HepG2 (cell line): ENCODE results near the gene RAPGEF2.

Source experiments
- HNRNPLL ChIP-seq: fragments of 200-400 bp; formaldehyde crosslinking; IDR thresholded peaks from 2 replicates; pipeline ENCODE4 v1.6.1; 2017; ENCODE audit warnings: mild to moderate bottlenecking, low read depth, low read length; ENCODE audit not compliant: poor library complexity, severe bottlenecking
- SRSF9 ChIP-seq: fragments of 200-400 bp; formaldehyde crosslinking; IDR thresholded peaks from 2 replicates; pipeline ENCODE4 v1.6.1; 2018; ENCODE audit warnings: borderline replicate concordance, mild to moderate bottlenecking, low read depth, low read length; ENCODE audit not compliant: insufficient read depth, poor library complexity, severe bottlenecking
- TARDBP ChIP-seq: sonication (generic); formaldehyde crosslinking; IDR thresholded peaks from 2 replicates; pipeline ENCODE4 v1.8.0; 2022; ENCODE audit warnings: mild to moderate bottlenecking, missing genetic modification reagents
- ZBTB7B ChIP-seq: sonication (generic); formaldehyde crosslinking; IDR thresholded peaks from 2 replicates; pipeline ENCODE4 v1.4.0; 2020; ENCODE audit warnings: missing genetic modification reagents
- ZNF274 ChIP-seq: sonication (generic); formaldehyde crosslinking; IDR thresholded peaks from 2 replicates; pipeline ENCODE4 v1.5.1; 2020; ENCODE audit warnings: mild to moderate bottlenecking, missing genetic modification reagents
- ZNF331 ChIP-seq: sonication (generic); formaldehyde crosslinking; IDR thresholded peaks from 2 replicates; pipeline ENCODE4 v1.4.0; 2020; ENCODE audit warnings: missing genetic modification reagents
- ZNF644 ChIP-seq: IDR thresholded peaks from 2 replicates; pipeline ENCODE4 v1.6.1; 2016; ENCODE audit warnings: low read depth
- ZNF768 ChIP-seq: sonication (generic); formaldehyde crosslinking; IDR thresholded peaks from 2 replicates; pipeline ENCODE4 v1.4.0; 2020; ENCODE audit warnings: missing genetic modification reagents
- ZSCAN29 ChIP-seq: sonication (generic); formaldehyde crosslinking; conservative IDR thresholded peaks from 2 replicates; pipeline ENCODE4 v1.4.0; 2020; ENCODE audit warnings: mild to moderate bottlenecking, missing genetic modification reagents
- TF ChIP-seq, protein P1 (sequence below): sonication (generic); formaldehyde crosslinking; IDR thresholded peaks from 2 replicates; pipeline ENCODE4 v1.5.0; 2020; ENCODE audit warnings: mild to moderate bottlenecking, missing genetic modification reagents, moderate library complexity
- TF ChIP-seq, protein P2 (sequence below): sonication (generic); formaldehyde crosslinking; IDR thresholded peaks from 2 replicates; pipeline ENCODE4 v1.8.0; 2022; ENCODE audit warnings: missing genetic modification reagents, mild to moderate bottlenecking, borderline replicate concordance
- TF ChIP-seq, protein P3 (sequence below): IDR thresholded peaks from 2 replicates; pipeline ENCODE4 v1.6.1; 2016; ENCODE audit warnings: missing compliant biosample characterization, missing genetic modification reagents, borderline replicate concordance

DNA sequence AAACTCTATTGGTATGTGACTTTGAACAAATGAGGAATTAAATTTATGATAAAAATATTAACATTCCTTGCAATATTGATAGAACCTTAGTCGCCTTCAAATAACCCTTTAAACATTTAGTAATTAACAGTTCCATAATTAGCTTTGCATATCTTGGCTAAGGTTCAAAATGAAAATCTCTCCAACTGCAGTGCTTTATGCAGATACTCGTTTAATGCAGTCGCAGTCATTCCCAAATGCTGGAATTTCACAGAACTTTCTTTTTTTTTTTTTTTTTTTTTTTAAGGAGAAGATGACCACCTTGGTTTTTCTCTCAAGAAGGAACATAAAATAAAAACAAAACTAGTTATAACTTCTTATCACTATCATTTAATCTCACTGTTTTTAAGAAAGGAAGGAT lies 5.2 kb downstream of the RAPGEF2 start:
- TF ChIP-seq TARDBP (CRISPR knock-in tag) = no peak
- TF ChIP-seq, protein P1, sequence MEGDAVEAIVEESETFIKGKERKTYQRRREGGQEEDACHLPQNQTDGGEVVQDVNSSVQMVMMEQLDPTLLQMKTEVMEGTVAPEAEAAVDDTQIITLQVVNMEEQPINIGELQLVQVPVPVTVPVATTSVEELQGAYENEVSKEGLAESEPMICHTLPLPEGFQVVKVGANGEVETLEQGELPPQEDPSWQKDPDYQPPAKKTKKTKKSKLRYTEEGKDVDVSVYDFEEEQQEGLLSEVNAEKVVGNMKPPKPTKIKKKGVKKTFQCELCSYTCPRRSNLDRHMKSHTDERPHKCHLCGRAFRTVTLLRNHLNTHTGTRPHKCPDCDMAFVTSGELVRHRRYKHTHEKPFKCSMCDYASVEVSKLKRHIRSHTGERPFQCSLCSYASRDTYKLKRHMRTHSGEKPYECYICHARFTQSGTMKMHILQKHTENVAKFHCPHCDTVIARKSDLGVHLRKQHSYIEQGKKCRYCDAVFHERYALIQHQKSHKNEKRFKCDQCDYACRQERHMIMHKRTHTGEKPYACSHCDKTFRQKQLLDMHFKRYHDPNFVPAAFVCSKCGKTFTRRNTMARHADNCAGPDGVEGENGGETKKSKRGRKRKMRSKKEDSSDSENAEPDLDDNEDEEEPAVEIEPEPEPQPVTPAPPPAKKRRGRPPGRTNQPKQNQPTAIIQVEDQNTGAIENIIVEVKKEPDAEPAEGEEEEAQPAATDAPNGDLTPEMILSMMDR (CRISPR knock-in tag) = no peak
- TF ChIP-seq, protein P2, sequence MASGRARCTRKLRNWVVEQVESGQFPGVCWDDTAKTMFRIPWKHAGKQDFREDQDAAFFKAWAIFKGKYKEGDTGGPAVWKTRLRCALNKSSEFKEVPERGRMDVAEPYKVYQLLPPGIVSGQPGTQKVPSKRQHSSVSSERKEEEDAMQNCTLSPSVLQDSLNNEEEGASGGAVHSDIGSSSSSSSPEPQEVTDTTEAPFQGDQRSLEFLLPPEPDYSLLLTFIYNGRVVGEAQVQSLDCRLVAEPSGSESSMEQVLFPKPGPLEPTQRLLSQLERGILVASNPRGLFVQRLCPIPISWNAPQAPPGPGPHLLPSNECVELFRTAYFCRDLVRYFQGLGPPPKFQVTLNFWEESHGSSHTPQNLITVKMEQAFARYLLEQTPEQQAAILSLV (CRISPR knock-in tag) = no peak
- no peak for TF ChIP-seq ZNF331 (CRISPR knock-in tag)
- no peak for TF ChIP-seq ZNF274 (CRISPR knock-in tag)
- no peak for TF ChIP-seq ZNF768 (CRISPR knock-in tag)
- TF ChIP-seq SRSF9 = no peak
- no peak for TF ChIP-seq ZSCAN29
- TF ChIP-seq ZNF644 (CRISPR knock-in tag) = no peak
- no peak for TF ChIP-seq ZBTB7B (CRISPR knock-in tag)
- TF ChIP-seq, protein P3, sequence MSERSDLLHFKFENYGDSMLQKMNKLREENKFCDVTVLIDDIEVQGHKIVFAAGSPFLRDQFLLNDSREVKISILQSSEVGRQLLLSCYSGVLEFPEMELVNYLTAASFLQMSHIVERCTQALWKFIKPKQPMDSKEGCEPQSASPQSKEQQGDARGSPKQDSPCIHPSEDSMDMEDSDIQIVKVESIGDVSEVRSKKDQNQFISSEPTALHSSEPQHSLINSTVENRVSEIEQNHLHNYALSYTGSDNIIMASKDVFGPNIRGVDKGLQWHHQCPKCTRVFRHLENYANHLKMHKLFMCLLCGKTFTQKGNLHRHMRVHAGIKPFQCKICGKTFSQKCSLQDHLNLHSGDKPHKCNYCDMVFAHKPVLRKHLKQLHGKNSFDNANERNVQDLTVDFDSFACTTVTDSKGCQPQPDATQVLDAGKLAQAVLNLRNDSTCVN (CRISPR knock-in tag) = no peak
- TF ChIP-seq HNRNPLL = no peak
